ENCODE data around the gene EPHA8.
A peak's percentile ranks its signal among the peaks of the same experiment; 100 is the strongest.

The EPHA8 gene

GRCh38 chr1:22545141-22545540 is 18.1 kb upstream of the EPHA8 start:
- H3K9ac ChIP-seq (ENCODE audit: low read depth, low read length): no peak overlapping the region
- H3K36me3 ChIP-seq (ENCODE audit: insufficient read depth, low read length): no peaks in the 10 kb centered on the region
- no peaks in the 10 kb centered on the region for H3K9me3 ChIP-seq (ENCODE audit: control insufficient read depth, insufficient read depth, low read length)

DNA sequence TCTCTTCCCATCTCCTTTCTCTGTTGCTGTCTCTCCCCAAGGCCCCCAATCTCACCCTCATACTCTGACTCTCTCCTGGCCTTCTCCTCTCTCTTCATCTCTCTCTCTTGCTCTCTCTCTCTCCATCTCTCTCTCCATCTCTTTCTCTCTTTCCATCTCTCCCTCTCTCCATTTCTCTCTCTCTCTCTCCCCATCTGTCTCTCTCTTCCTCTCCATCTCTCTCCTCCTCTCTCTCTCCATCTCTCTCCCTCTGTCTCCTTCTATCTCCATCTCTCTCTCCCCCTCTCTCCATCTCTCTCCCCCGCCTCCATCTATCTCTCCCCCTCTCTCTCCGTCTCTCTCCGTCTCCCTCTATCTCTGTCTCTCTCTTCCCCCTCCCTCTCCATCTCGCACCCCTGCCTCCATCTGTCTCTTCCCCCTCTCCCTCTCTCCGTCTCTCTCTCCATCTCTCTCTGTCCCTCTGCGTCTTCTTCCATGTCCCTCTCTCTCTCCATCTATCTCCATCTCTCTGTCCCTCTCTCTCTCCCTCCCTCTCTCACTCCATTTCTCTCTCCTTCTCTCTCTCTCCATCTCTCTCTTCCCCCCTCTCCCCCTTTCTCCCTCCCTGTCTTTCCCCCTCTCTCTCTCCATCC is 16.0 kb upstream of the EPHA8 start:
- H3K9me3 ChIP-seq (ENCODE audit: control insufficient read depth, insufficient read depth, low read length): no peaks in the 10 kb centered on the region
- H3K9ac ChIP-seq (ENCODE audit: low read depth, low read length): no peak overlapping the region
- H3K36me3 ChIP-seq (ENCODE audit: insufficient read depth, low read length): no peaks in the 10 kb centered on the region
- H3K4me1 ChIP-seq (ENCODE audit: insufficient read depth, low read length): no peaks in the 10 kb centered on the region

More at GRCh38 chr1:22545141-22545540, 18.1 kb upstream of the EPHA8 start:
- H3K4me1 ChIP-seq (ENCODE audit: insufficient read depth, low read length): no peaks in the 10 kb centered on the region

DNA sequence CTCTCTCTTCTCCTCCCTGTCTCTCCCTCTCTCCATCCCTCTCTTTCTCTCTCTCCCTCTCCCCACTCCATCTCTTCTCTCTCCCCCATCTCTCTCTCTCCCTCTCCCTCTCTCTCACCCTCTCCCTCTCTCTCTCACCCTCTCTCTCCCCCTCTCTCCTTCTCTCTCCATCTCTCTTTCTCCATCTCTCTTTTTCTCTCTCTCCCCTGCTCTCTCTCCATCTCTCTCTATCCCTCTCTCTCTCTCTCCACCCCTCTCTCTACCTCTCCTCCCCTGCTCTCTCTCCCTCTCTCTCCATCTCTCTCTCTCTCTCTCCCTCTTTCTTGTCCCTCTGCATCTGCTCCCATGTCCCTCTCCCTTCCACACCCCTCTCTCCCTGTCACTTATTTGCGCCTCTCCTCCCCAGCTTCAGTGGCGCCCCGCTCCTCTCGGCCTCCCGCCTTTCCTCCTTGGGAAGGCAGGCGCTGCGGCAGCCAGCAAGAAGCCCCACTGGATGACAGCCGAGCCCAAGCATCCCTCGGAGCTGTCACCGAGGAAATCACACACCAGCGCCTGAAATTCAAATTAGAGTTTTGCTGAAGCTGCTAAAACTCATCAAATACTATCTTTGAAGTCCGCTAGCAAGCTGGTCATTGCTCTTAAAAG is 15.3 kb upstream of the EPHA8 start:
- Histone ChIP-seq H3K4me1 (ENCODE audit: insufficient read depth, low read length) (no peaks in the 10 kb centered on the region), H3K9ac (ENCODE audit: low read depth, low read length) (no peak overlapping the region), H3K36me3 (ENCODE audit: insufficient read depth, low read length) (no peaks in the 10 kb centered on the region), H3K9me3 (ENCODE audit: control insufficient read depth, insufficient read depth, low read length) (no peaks in the 10 kb centered on the region)

DNA sequence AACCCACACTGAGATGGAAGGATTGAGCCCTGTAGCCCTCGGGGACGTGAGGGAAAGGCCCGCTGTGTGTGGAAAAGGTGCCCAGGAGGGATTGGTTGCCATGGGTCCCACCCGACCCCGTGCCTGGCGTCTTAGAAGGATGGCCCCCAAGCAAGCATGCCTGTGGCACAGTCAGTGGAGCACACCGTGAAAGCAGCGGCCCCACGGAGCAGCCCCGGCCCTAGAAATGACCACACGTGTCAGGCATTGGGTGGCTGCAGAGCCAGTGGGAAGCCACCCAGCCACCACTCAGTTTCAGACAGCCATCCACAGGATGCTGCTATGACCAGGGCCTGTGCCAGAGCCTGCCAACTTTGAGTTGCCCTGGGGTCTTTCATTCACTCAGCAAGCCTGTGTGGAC is 13.3 kb upstream of the EPHA8 start:
- H3K4me1 ChIP-seq (ENCODE audit: insufficient read depth, low read length): peaks cover 8% of the 10 kb centered on the region
- no peak overlapping the region for H3K9ac ChIP-seq (ENCODE audit: low read depth, low read length)
- no peaks in the 10 kb centered on the region for H3K36me3 ChIP-seq (ENCODE audit: insufficient read depth, low read length)
- H3K9me3 ChIP-seq (ENCODE audit: control insufficient read depth, insufficient read depth, low read length): no peaks in the 10 kb centered on the region

DNA sequence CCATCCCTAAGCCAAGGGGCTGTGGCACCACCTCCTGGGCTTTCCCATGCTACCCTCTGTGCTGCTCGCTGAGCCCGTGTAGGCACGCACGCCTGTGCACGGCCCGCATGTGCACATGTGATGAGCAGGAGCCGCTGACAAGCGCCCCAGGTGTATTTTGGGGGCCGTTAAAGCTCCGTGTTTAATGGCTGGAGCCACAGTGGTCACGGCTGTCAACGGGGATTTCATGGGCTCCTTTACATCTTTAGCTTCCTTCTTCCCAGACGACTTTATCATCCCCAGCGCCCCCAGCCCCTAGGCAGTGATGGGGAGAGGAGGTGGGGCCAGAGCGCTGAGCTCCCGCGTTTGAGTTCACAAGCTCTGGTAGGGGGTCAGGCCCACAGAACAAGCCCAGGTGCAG is 11.7 kb upstream of the EPHA8 start:
- Histone ChIP-seq H3K9me3 (ENCODE audit: control insufficient read depth, insufficient read depth, low read length) (no peaks in the 10 kb centered on the region), H3K36me3 (ENCODE audit: insufficient read depth, low read length) (no peaks in the 10 kb centered on the region), H3K9ac (ENCODE audit: low read depth, low read length) (no peak overlapping the region), H3K4me1 (ENCODE audit: insufficient read depth, low read length) (peaks cover 13% of the 10 kb centered on the region)

DNA sequence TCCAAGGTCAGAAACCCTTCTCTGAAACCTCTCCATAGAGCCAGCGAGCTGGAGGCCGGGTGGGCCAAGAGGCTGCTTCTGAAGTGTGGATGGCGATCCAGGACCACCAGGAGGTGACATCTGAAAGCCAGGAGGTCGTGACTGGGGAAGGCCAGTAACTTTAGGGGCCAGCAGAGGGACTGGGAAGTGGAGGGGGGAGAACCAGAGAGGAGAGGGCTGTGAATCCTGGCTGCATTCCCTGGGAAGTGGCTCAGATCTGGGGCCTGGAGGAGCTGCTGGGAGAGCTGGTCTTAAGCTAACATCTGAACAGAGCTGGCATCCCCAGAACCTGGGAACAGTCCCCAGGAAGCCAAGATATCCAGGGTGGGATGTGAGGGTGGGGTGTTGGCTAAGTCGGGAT is 11.3 kb upstream of the EPHA8 start:
- no peaks in the 10 kb centered on the region for H3K9me3 ChIP-seq (ENCODE audit: control insufficient read depth, insufficient read depth, low read length)
- no peak overlapping the region for H3K9ac ChIP-seq (ENCODE audit: low read depth, low read length)
- H3K4me1 ChIP-seq (ENCODE audit: insufficient read depth, low read length): peaks cover 17% of the 10 kb centered on the region
- no peaks in the 10 kb centered on the region for H3K36me3 ChIP-seq (ENCODE audit: insufficient read depth, low read length)

- H3K9me3 ChIP-seq (ENCODE audit: control insufficient read depth, insufficient read depth, low read length): no peaks in the 10 kb centered on the region
- H3K36me3 ChIP-seq (ENCODE audit: insufficient read depth, low read length): no peaks in the 10 kb centered on the region
- H3K4me1 ChIP-seq (ENCODE audit: insufficient read depth, low read length): peaks cover 17% of the 10 kb centered on the region
- no peak overlapping the region for H3K9ac ChIP-seq (ENCODE audit: low read depth, low read length)
Observed at GRCh38 chr1:22553104-22553880, 10.0 kb upstream of the EPHA8 start.

DNA sequence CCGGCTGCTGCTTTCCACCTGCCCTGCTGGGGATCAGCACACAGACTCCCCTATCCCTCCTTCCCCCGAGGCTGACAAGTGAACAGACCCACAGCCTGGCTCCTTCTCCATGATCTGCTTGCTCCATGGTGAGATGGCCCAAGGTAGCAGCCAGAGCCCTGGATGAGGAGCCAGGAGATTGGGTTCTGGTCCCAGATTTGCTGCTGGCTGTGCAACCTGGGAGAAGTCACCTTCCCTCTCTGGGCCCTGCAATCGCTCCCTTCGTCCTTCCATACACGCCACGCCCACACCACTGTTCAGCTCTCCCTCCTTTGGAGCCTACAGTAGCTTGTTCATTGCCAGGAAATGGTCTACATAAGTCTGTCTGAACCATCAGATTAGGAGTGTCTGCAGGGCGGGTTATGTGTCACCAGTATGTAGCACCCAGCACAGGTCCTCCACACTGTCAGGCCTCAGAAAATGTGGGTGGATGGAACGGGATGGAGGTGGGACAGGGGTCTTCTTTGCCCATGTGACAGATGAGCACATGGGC is 9.2 kb upstream of the EPHA8 start:
- Histone ChIP-seq H3K9ac (ENCODE audit: low read depth, low read length) (no peak overlapping the region), H3K9me3 (ENCODE audit: control insufficient read depth, insufficient read depth, low read length) (no peaks in the 10 kb centered on the region), H3K36me3 (ENCODE audit: insufficient read depth, low read length) (no peaks in the 10 kb centered on the region), H3K4me1 (ENCODE audit: insufficient read depth, low read length) (peaks cover 17% of the 10 kb centered on the region)

- H3K4me1 ChIP-seq (ENCODE audit: insufficient read depth, low read length): peaks cover 17% of the 10 kb centered on the region
- no peaks in the 10 kb centered on the region for H3K36me3 ChIP-seq (ENCODE audit: insufficient read depth, low read length)
- no peaks in the 10 kb centered on the region for H3K9me3 ChIP-seq (ENCODE audit: control insufficient read depth, insufficient read depth, low read length)
- H3K9ac ChIP-seq (ENCODE audit: low read depth, low read length): no peak overlapping the region
Observed at GRCh38 chr1:22555371-22555656, 8.0 kb upstream of the EPHA8 start.

GRCh38 chr1:22556391-22557104 is 6.7 kb upstream of the EPHA8 start:
- H3K9me3 ChIP-seq (ENCODE audit: control insufficient read depth, insufficient read depth, low read length): no peaks in the 10 kb centered on the region
- no peak overlapping the region for H3K9ac ChIP-seq (ENCODE audit: low read depth, low read length)
- no peaks in the 10 kb centered on the region for H3K36me3 ChIP-seq (ENCODE audit: insufficient read depth, low read length)
- H3K4me1 ChIP-seq (ENCODE audit: insufficient read depth, low read length): peaks cover 17% of the 10 kb centered on the region

- Histone ChIP-seq H3K36me3 (ENCODE audit: insufficient read depth, low read length) (no peaks in the 10 kb centered on the region), H3K9ac (ENCODE audit: low read depth, low read length) (no peak overlapping the region), H3K4me1 (ENCODE audit: insufficient read depth, low read length) (peaks cover 17% of the 10 kb centered on the region), H3K9me3 (ENCODE audit: control insufficient read depth, insufficient read depth, low read length) (no peaks in the 10 kb centered on the region)
Observed at GRCh38 chr1:22557341-22557950, 5.8 kb upstream of the EPHA8 start.

DNA sequence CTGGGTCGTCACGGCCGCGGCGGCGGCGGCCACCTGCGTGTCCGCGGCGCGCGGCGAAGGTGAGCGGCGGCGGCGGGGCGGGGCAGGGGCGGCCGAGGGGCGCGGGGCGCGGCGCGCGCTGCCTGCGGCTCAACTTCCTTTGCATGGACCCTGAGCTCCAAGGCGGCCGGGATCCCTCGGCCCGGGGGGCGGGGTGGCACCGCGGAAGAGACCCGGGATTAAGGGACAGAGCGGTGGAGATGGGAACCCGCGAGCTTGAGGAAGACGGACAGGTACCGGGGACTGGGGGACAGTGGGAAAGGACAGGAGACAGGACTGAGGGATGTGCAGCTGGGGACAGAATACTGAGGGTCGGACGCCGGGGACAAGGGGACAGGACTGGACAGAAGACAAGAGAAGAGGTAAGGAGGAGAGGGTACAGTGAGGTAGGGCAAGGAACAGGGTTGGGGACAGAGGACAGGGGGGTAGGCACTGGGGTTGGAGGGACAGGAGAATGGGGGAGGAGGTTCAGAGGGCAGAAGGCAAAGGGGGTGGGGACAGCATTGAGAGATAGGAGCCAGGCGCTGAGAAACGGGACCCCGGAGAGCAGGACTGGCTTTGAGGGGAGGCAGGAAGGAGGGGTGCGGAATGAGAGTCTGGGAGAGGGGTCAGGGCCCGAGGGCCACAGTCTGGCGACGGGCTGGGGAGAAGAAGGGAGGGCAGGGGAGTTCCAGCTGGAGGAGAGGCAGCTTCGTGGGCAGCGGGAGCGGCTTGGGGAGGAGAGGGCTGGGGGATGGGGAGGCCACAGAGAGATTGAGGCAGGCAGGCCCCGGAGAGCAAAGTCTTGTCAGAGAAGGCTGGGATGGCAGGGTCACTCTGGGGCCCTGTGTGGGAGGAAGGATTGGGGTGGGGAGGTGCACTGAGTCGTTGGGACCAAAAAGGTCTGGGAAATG is 648 bp downstream of the EPHA8 start:
- peak overlapping the region; percentile 49; the same call in 1 of the 2 replicates for H3K9ac ChIP-seq (ENCODE audit: low read depth, low read length)
- H3K9me3 ChIP-seq (ENCODE audit: control insufficient read depth, insufficient read depth, low read length): no peaks in the 10 kb centered on the region
- H3K4me1 ChIP-seq (ENCODE audit: insufficient read depth, low read length): peaks cover 4% of the 10 kb centered on the region
- H3K36me3 ChIP-seq (ENCODE audit: insufficient read depth, low read length): no peaks in the 10 kb centered on the region

- H3K36me3 ChIP-seq (ENCODE audit: insufficient read depth, low read length): no peaks in the 10 kb centered on the region
- H3K9ac ChIP-seq (ENCODE audit: low read depth, low read length): no peak overlapping the region
Observed at GRCh38 chr1:22566161-22566560, 2.9 kb downstream of the EPHA8 start.

More at GRCh38 chr1:22566161-22566560, 2.9 kb downstream of the EPHA8 start:
- Histone ChIP-seq H3K9me3 (ENCODE audit: control insufficient read depth, insufficient read depth, low read length) (no peaks in the 10 kb centered on the region), H3K4me1 (ENCODE audit: insufficient read depth, low read length) (peaks cover 4% of the 10 kb centered on the region; the same call in 1 of the 2 replicates)
